Activated CD4-positive, alpha-beta T cell treated with anti-CD3 and anti-CD28 coated beads, Interleukin-2, amount 10 ng/mL, durations not matched to agents 24 days and 14 days (primary cell): ENCODE measurements around the gene PPP1R9A. TPM values are rescaled to one million over a fixed set of nuclear protein-coding genes. Genes with fewer than 3 reads are reported as not detected.

ENCODE experiments used
- DNase-seq: peaks from one replicate; pipeline ENCODE4 v3.0.0; 2022
- H3K27ac Mint-ChIP-seq: one replicate; pipeline ENCODE4 v1.8.0; 2022; ENCODE audit warnings: mild to moderate bottlenecking, mixed read lengths
- H3K27me3 Mint-ChIP-seq: one replicate; pipeline ENCODE4 v1.8.0; 2022; ENCODE audit warnings: mixed read lengths
- H3K36me3 Mint-ChIP-seq: one replicate; pipeline ENCODE4 v1.8.0; 2022; ENCODE audit warnings: low read depth, mild to moderate bottlenecking, mixed read lengths
- H3K4me1 Mint-ChIP-seq: one replicate; pipeline ENCODE4 v1.8.0; 2021; ENCODE audit warnings: mixed read lengths
- H3K4me3 Mint-ChIP-seq: one replicate; pipeline ENCODE4 v1.8.0; 2022; ENCODE audit warnings: mild to moderate bottlenecking, moderate library complexity, mixed read lengths
- H3K9me3 Mint-ChIP-seq: one replicate; pipeline ENCODE4 v1.8.0; 2021; ENCODE audit warnings: mixed read lengths
- intact Hi-C: fragments of 100-400 bp; cut with micrococcal nuclease; formaldehyde crosslinking; loops from one replicate; pipeline ENCODE4 v1.15.1; 2023
- total RNA-seq: library from RNA; stranded (reverse); gene quantifications from 2 replicates; pipeline ENCODE4 v1.2.3, GENCODE V29; 2022

Gene PPP1R9A
- total RNA-seq, 1 donor from 2014 or later = not detected

DNA sequence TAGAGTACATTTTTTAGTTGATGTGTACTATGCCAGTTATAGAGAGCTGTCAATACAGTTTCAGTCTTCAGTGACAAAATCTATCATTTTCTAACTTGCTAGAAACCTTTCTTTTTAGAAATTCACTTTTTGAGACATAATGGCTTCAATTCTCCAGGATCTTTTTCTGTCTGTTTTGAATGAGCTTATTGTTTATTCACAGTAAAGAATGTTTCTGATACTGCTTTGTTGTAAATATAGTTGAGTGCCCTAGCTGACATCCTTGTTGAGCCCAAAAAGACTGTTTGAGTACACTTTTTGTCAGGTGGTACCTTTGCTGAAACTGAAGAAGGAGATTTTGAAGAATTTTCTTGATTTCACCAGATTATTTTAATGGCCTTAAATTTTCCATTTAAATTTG is 139.9 kb downstream of the PPP1R9A start:
- no peaks in the 10 kb centered on the region for H3K4me1 Mint-ChIP-seq
- H3K27ac Mint-ChIP-seq = no peak overlapping the region
- DNase-seq = no peak
- no peaks in the 10 kb centered on the region for H3K36me3 Mint-ChIP-seq
- H3K27me3 Mint-ChIP-seq = no peaks in the 10 kb centered on the region
- no peak overlapping the region for H3K4me3 Mint-ChIP-seq
- H3K9me3 Mint-ChIP-seq = no peaks in the 10 kb centered on the region
- intact Hi-C loops = no loop called here

GRCh38 chr7:95052566-95053094 is 145.2 kb downstream of the PPP1R9A start:
- H3K27ac Mint-ChIP-seq = no peak overlapping the region
- no peak overlapping the region for H3K4me3 Mint-ChIP-seq
- H3K4me1 Mint-ChIP-seq = no peaks in the 10 kb centered on the region
- intact Hi-C loops = no loop called here
- H3K27me3 Mint-ChIP-seq = no peaks in the 10 kb centered on the region
- DNase-seq = no peak
- no peaks in the 10 kb centered on the region for H3K9me3 Mint-ChIP-seq
- H3K36me3 Mint-ChIP-seq = no peaks in the 10 kb centered on the region

DNA sequence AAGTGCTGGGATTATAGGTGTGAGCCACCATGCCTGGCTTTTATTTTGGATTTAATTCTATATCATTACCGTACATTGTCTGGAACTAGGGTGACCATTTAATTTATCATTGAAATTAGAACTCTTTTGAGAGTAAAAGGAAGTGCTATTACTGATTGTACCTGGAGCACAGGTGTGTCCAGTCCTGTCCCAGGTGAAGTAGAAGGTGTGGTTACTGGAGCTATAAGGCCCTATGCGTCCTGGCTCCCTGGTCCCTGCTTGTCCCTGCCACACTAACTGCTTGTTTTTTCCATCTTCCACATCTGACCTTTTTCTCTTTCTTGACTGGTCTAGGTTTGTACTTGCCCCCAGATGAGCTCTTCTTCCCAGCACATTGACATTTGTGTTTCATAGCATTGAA is 147.0 kb downstream of the PPP1R9A start:
- no peaks in the 10 kb centered on the region for H3K9me3 Mint-ChIP-seq
- no peaks in the 10 kb centered on the region for H3K4me1 Mint-ChIP-seq
- no peaks in the 10 kb centered on the region for H3K27me3 Mint-ChIP-seq
- DNase-seq = no peak
- no peak overlapping the region for H3K27ac Mint-ChIP-seq
- no peaks in the 10 kb centered on the region for H3K36me3 Mint-ChIP-seq
- H3K4me3 Mint-ChIP-seq = no peak overlapping the region
- intact Hi-C loops = no loop called here

DNA sequence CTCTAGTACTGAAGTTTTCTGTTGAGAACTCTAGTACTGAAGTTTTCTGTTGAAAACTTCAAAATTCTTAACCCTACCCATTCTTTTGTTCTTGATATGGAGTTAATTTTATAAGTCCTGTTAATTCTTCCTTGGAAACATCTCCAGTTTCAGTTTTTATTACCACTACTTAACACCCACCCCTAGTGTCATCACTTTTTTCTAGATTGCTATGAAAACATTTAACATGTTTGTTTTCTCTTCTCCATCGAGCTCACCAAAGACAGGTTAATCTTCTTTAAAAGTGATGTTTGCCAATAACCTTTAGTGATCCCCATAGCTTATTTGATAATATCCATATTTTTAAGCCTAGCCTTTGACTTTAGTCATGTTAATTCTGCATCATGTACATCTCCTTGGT is 147.9 kb downstream of the PPP1R9A start:
- Mint-ChIP-seq H3K9me3 (no peaks in the 10 kb centered on the region), H3K27me3 (no peaks in the 10 kb centered on the region)

GRCh38 chr7:95056107-95056739 is 148.8 kb downstream of the PPP1R9A start:
- H3K9me3 Mint-ChIP-seq = no peaks in the 10 kb centered on the region
- no peaks in the 10 kb centered on the region for H3K27me3 Mint-ChIP-seq
- no peaks in the 10 kb centered on the region for H3K36me3 Mint-ChIP-seq
- no peak overlapping the region for H3K27ac Mint-ChIP-seq
- no peak overlapping the region for H3K4me3 Mint-ChIP-seq
- H3K4me1 Mint-ChIP-seq = no peaks in the 10 kb centered on the region
- intact Hi-C loops = no loop called here
- no peak for DNase-seq

More for the DNA sequence above, 147.9 kb downstream of the PPP1R9A start:
- H3K36me3 Mint-ChIP-seq = no peaks in the 10 kb centered on the region
- H3K4me3 Mint-ChIP-seq = no peak overlapping the region
- no peak overlapping the region for H3K27ac Mint-ChIP-seq
- intact Hi-C loops = no loop called here
- H3K4me1 Mint-ChIP-seq = no peaks in the 10 kb centered on the region
- no peak for DNase-seq

DNA sequence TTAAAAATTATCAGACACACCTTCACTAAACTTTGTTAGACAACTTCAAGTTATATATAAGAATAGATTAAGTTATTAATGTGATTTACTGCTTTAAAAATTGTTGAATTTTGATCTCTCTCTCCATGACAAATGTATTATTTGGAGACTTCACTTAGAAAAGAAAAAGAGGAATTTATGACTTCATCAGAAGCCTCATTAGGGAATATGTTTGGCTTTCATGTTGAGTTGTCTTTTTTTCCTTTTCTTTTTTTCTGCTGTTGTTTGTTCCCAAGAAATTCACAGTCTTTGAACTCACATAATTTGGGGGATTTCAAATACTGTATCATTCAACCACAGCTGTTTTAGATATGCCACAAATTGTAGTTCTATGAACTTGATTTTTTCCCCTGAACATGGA is 149.5 kb downstream of the PPP1R9A start:
- intact Hi-C loops = no loop called here
- H3K4me3 Mint-ChIP-seq = no peak overlapping the region

DNA sequence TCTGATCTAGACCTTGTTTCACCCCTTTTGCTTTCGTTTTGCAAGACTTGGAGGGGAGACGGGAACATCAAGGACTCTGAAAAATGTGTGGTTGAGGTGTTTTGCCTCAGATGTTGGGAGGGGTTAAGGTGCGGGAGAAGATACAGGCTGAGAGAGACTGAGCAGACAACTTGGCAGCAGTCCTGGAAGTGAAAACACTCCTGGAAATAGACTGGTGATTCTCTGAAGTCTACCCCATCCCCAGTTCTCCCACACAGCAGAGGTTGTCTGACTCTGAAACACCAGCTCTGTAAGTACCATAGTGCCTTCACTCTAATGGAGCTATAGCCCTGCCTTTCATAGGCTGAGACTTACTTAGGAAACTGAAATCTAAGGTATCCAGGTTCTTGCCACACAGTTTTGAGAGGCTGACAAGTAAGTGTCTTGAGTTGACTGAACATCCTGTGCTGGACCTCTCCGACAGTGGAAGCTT is 152.5 kb downstream of the PPP1R9A start:
- H3K36me3 Mint-ChIP-seq = no peaks in the 10 kb centered on the region

More for the DNA sequence above, 149.5 kb downstream of the PPP1R9A start:
- Mint-ChIP-seq H3K27ac (no peak overlapping the region), H3K9me3 (no peaks in the 10 kb centered on the region), H3K36me3 (no peaks in the 10 kb centered on the region), H3K4me1 (no peaks in the 10 kb centered on the region), H3K27me3 (no peaks in the 10 kb centered on the region)
- no peak for DNase-seq

GRCh38 chr7:95062901-95063300 is 155.5 kb downstream of the PPP1R9A start:
- no peaks in the 10 kb centered on the region for H3K36me3 Mint-ChIP-seq

More for the DNA sequence above, 152.5 kb downstream of the PPP1R9A start:
- Mint-ChIP-seq H3K4me1 (no peaks in the 10 kb centered on the region), H3K9me3 (no peaks in the 10 kb centered on the region), H3K27me3 (no peaks in the 10 kb centered on the region), H3K4me3 (no peak overlapping the region), H3K27ac (no peak overlapping the region)
- intact Hi-C loops = no loop called here
- no peak for DNase-seq

DNA sequence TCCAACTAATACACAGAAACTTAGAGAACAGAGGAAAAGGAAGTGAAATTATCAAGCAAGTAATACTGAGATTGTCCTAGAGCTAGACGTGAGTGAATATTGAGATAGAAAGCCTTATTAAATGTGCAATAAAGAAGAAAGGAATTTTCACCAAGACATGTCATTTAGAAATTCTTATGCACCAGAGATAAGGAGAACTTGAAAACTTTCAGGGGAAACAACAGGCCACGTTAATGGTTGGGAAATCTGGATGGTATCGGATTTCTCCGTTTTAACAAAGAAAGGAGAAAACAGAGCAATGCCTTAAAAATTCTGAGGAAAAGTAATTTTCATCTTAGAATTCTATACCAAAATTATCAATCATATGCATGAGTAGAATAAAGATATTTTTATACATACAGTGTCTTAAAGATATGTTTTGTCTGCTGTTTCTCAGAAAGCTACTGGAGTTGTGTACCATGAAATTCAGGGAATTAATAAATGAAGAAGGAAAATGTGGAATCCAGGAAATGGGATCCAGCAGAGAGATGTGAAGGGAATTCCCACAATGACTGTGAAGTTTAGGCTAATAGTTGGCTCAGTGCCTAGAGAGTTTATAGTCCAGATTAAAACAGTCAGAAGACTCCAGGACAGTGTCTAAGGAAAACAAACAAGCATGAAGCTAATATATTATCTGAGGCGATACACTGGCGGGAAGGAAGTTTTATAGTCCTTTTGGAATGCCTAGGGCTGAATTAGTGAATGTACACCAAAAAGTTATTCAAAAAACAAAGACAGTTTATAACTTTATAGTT is 159.5 kb downstream of the PPP1R9A start:
- intact Hi-C loops = no loop called here
- Mint-ChIP-seq H3K36me3 (no peaks in the 10 kb centered on the region), H3K27me3 (no peaks in the 10 kb centered on the region), H3K9me3 (no peaks in the 10 kb centered on the region), H3K4me3 (no peak overlapping the region), H3K4me1 (no peaks in the 10 kb centered on the region), H3K27ac (no peak overlapping the region)
- no peak for DNase-seq

More at GRCh38 chr7:95062901-95063300, 155.5 kb downstream of the PPP1R9A start:
- no peak overlapping the region for H3K27ac Mint-ChIP-seq
- H3K4me1 Mint-ChIP-seq = no peaks in the 10 kb centered on the region
- no peaks in the 10 kb centered on the region for H3K27me3 Mint-ChIP-seq
- intact Hi-C loops = no loop called here
- no peak for DNase-seq
- H3K4me3 Mint-ChIP-seq = no peak overlapping the region
- no peaks in the 10 kb centered on the region for H3K9me3 Mint-ChIP-seq

DNA sequence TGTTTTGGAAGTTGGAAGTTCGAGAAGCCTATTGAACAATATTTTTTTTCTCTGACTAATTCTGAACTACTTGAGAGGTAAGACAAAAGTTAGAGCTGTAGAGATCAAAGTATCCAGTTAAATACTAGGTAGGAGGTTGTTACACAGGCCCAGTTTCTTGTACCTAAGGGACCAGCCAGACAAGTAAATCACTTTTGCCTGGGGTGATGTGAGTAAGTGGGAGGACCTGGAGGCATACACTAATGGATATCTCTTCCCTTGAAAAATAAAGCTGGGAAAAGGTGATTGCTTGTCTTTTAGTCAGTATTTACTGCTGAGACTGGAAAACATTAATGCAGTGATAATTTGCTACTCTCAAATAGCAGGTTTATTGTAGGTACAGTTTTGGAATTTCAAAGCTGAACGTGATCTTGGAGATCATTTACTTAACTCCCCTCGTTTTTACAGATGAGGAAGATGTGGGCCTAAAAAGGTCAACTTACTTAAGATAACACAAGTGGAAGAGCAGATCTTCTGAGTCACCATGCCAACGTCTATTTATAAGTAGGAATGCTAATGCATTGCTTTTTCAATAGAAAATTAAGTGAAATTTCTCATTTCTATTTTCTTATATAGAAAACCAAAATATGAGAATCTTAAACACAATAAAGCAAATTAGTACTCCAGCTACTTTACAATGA is 181.3 kb downstream of the PPP1R9A start:
- Mint-ChIP-seq H3K36me3 (no peaks in the 10 kb centered on the region), H3K4me1 (no peaks in the 10 kb centered on the region), H3K27me3 (no peaks in the 10 kb centered on the region), H3K27ac (no peak overlapping the region), H3K4me3 (no peak overlapping the region), H3K9me3 (no peaks in the 10 kb centered on the region)
- intact Hi-C loops = no loop called here
- no peak for DNase-seq

- DNase-seq = no peak
- no peak overlapping the region for H3K27ac Mint-ChIP-seq
- H3K9me3 Mint-ChIP-seq = no peaks in the 10 kb centered on the region
- H3K27me3 Mint-ChIP-seq = no peaks in the 10 kb centered on the region
- H3K4me3 Mint-ChIP-seq = no peak overlapping the region
- H3K36me3 Mint-ChIP-seq = no peaks in the 10 kb centered on the region
- intact Hi-C loops = no loop called here
- no peaks in the 10 kb centered on the region for H3K4me1 Mint-ChIP-seq
Observed at GRCh38 chr7:95089414-95090315, 182.3 kb downstream of the PPP1R9A start.

- H3K4me1 Mint-ChIP-seq = no peaks in the 10 kb centered on the region
- no peaks in the 10 kb centered on the region for H3K27me3 Mint-ChIP-seq
- no peaks in the 10 kb centered on the region for H3K9me3 Mint-ChIP-seq
- no peaks in the 10 kb centered on the region for H3K36me3 Mint-ChIP-seq
- intact Hi-C loops = no loop called here
- no peak overlapping the region for H3K4me3 Mint-ChIP-seq
- no peak for DNase-seq
- no peak overlapping the region for H3K27ac Mint-ChIP-seq
Observed at GRCh38 chr7:95092324-95092723, 184.9 kb downstream of the PPP1R9A start.

GRCh38 chr7:95095259-95095965 is 188.0 kb downstream of the PPP1R9A start:
- no peak overlapping the region for H3K27ac Mint-ChIP-seq
- H3K4me3 Mint-ChIP-seq = no peak overlapping the region
- no peaks in the 10 kb centered on the region for H3K4me1 Mint-ChIP-seq
- no peaks in the 10 kb centered on the region for H3K9me3 Mint-ChIP-seq
- no peaks in the 10 kb centered on the region for H3K27me3 Mint-ChIP-seq
- intact Hi-C loops = no loop called here
- DNase-seq = no peak
- H3K36me3 Mint-ChIP-seq = no peaks in the 10 kb centered on the region
